Measurements from ENCODE around the gene PPP2R3B.
"Not testable (repeated sequence)": the region's sequence is repeated elsewhere in the genome, so short reads cannot be mapped to it uniquely, and the experiment has no call there.

The PPP2R3B gene

GRCh38 chrX:386768-387575 lies at the start of gene PPP2R3B:
Gene PPP2R3B (minus strand): TSS chrX:386907. CDS start chrX:386691, 216 bp downstream.
- Histone ChIP-seq H3K4me1 (ENCODE audit: insufficient read depth, low read length) (no peaks in the 10 kb centered on the region), H3K4me3 (ENCODE audit: low read depth in 1 of 2, low read length in 2 of 2) (peak within 1 kb of the TSS; percentile 77 to 99), H3K27ac (ENCODE audit: low read depth, low read length) (peak within 1 kb of the TSS; percentile 97), H3K27me3 (ENCODE audit: control insufficient read depth in 1 of 2, insufficient read depth in 2 of 2, low read length in 2 of 2) (no peaks in the 10 kb centered on the region), H3K36me3 (ENCODE audit: insufficient read depth, low read length) (no peaks in the 10 kb centered on the region), H3K9me3 (ENCODE audit: low read length) (no peaks in the 10 kb centered on the region), H3K9ac (ENCODE audit: low read length) (peak within 1 kb of the TSS; percentile 49)

GRCh38 chrX:435536-436122 lies 48.9 kb upstream of the PPP2R3B start:
- Histone ChIP-seq H3K27ac (ENCODE audit: low read depth, low read length) (no peak overlapping the region), H3K27me3 (ENCODE audit: control insufficient read depth in 1 of 2, insufficient read depth in 2 of 2, low read length in 2 of 2) (no peaks in the 10 kb centered on the region), H3K4me1 (ENCODE audit: insufficient read depth, low read length) (no peaks in the 10 kb centered on the region), H3K36me3 (ENCODE audit: insufficient read depth, low read length) (no peaks in the 10 kb centered on the region), H3K9ac (ENCODE audit: low read length) (no peak overlapping the region), H3K9me3 (ENCODE audit: low read length) (no peaks in the 10 kb centered on the region), H3K4me3 (ENCODE audit: low read depth in 1 of 2, low read length in 2 of 2) (no peak overlapping the region)

GRCh38 chrX:434946-435345 lies 48.2 kb upstream of the PPP2R3B start:
- H3K9ac ChIP-seq (ENCODE audit: low read length) = no peak overlapping the region
- no peaks in the 10 kb centered on the region for H3K27me3 ChIP-seq (ENCODE audit: control insufficient read depth in 1 of 2, insufficient read depth in 2 of 2, low read length in 2 of 2)
- no peak overlapping the region for H3K4me3 ChIP-seq (ENCODE audit: low read depth in 1 of 2, low read length in 2 of 2)
- no peaks in the 10 kb centered on the region for H3K9me3 ChIP-seq (ENCODE audit: low read length)
- H3K27ac ChIP-seq (ENCODE audit: low read depth, low read length) = no peak overlapping the region
- no peaks in the 10 kb centered on the region for H3K4me1 ChIP-seq (ENCODE audit: insufficient read depth, low read length)
- no peaks in the 10 kb centered on the region for H3K36me3 ChIP-seq (ENCODE audit: insufficient read depth, low read length)

GRCh38 chrX:433771-434170 lies 47.1 kb upstream of the PPP2R3B start:
- H3K36me3 ChIP-seq (ENCODE audit: insufficient read depth, low read length) = no peaks in the 10 kb centered on the region
- no peak overlapping the region for H3K27ac ChIP-seq (ENCODE audit: low read depth, low read length)
- H3K9me3 ChIP-seq (ENCODE audit: low read length) = no peaks in the 10 kb centered on the region
- peaks cover 0 to 3% of the 10 kb centered on the region in 2 donors for H3K27me3 ChIP-seq (ENCODE audit: control insufficient read depth in 1 of 2, insufficient read depth in 2 of 2, low read length in 2 of 2)
- H3K9ac ChIP-seq (ENCODE audit: low read length) = no peak overlapping the region
- H3K4me3 ChIP-seq (ENCODE audit: low read depth in 1 of 2, low read length in 2 of 2) = no peak overlapping the region
- no peaks in the 10 kb centered on the region for H3K4me1 ChIP-seq (ENCODE audit: insufficient read depth, low read length)

- not testable (repeated sequence) for H3K9ac ChIP-seq (ENCODE audit: low read length)
Observed at GRCh38 chrX:432666-433065, 46.0 kb upstream of the PPP2R3B start.

GRCh38 chrX:431492-432111 lies 44.9 kb upstream of the PPP2R3B start:
- no peaks in the 10 kb centered on the region for H3K4me1 ChIP-seq (ENCODE audit: insufficient read depth, low read length)
- peaks cover 0 to 24% of the 10 kb centered on the region in 2 donors for H3K27me3 ChIP-seq (ENCODE audit: control insufficient read depth in 1 of 2, insufficient read depth in 2 of 2, low read length in 2 of 2)
- H3K36me3 ChIP-seq (ENCODE audit: insufficient read depth, low read length) = no peaks in the 10 kb centered on the region
- H3K9ac ChIP-seq (ENCODE audit: low read length) = no peak overlapping the region
- H3K4me3 ChIP-seq (ENCODE audit: low read depth in 1 of 2, low read length in 2 of 2) = no peak overlapping the region
- no peak overlapping the region for H3K27ac ChIP-seq (ENCODE audit: low read depth, low read length)
- H3K9me3 ChIP-seq (ENCODE audit: low read length) = no peaks in the 10 kb centered on the region

More at GRCh38 chrX:432666-433065, 46.0 kb upstream of the PPP2R3B start:
- H3K36me3 ChIP-seq (ENCODE audit: insufficient read depth, low read length); H3K4me1 ChIP-seq (ENCODE audit: insufficient read depth, low read length); H3K9me3 ChIP-seq (ENCODE audit: low read length); H3K27ac ChIP-seq (ENCODE audit: low read depth, low read length); H3K4me3 ChIP-seq (ENCODE audit: low read depth in 1 of 2, low read length in 2 of 2): not testable (repeated sequence)
- H3K27me3 ChIP-seq (ENCODE audit: control insufficient read depth in 1 of 2, insufficient read depth in 2 of 2, low read length in 2 of 2) = peaks cover 0 to 14% of the 10 kb centered on the region in 2 donors

GRCh38 chrX:431056-431455 lies 44.3 kb upstream of the PPP2R3B start:
- no peak overlapping the region for H3K9ac ChIP-seq (ENCODE audit: low read length)
- peaks cover 0 to 25% of the 10 kb centered on the region in 2 donors for H3K27me3 ChIP-seq (ENCODE audit: control insufficient read depth in 1 of 2, insufficient read depth in 2 of 2, low read length in 2 of 2)
- no peak overlapping the region for H3K27ac ChIP-seq (ENCODE audit: low read depth, low read length)
- no peak overlapping the region for H3K4me3 ChIP-seq (ENCODE audit: low read depth in 1 of 2, low read length in 2 of 2)
- H3K9me3 ChIP-seq (ENCODE audit: low read length) = no peaks in the 10 kb centered on the region
- no peaks in the 10 kb centered on the region for H3K36me3 ChIP-seq (ENCODE audit: insufficient read depth, low read length)
- H3K4me1 ChIP-seq (ENCODE audit: insufficient read depth, low read length) = no peaks in the 10 kb centered on the region

- H3K4me3 ChIP-seq (ENCODE audit: low read depth in 1 of 2, low read length in 2 of 2) = no peak overlapping the region
- peaks cover 0 to 33% of the 10 kb centered on the region in 2 donors for H3K27me3 ChIP-seq (ENCODE audit: control insufficient read depth in 1 of 2, insufficient read depth in 2 of 2, low read length in 2 of 2)
- H3K27ac ChIP-seq (ENCODE audit: low read depth, low read length) = no peak overlapping the region
- H3K36me3 ChIP-seq (ENCODE audit: insufficient read depth, low read length) = no peaks in the 10 kb centered on the region
- H3K9me3 ChIP-seq (ENCODE audit: low read length) = no peaks in the 10 kb centered on the region
- no peaks in the 10 kb centered on the region for H3K4me1 ChIP-seq (ENCODE audit: insufficient read depth, low read length)
- H3K9ac ChIP-seq (ENCODE audit: low read length) = no peak overlapping the region
Observed at GRCh38 chrX:429266-429825, 42.6 kb upstream of the PPP2R3B start.

GRCh38 chrX:427812-428725 lies 41.4 kb upstream of the PPP2R3B start:
- Histone ChIP-seq H3K9ac (ENCODE audit: low read length) (no peak overlapping the region), H3K4me3 (ENCODE audit: low read depth in 1 of 2, low read length in 2 of 2) (no peak overlapping the region), H3K9me3 (ENCODE audit: low read length) (no peaks in the 10 kb centered on the region), H3K4me1 (ENCODE audit: insufficient read depth, low read length) (no peaks in the 10 kb centered on the region), H3K27me3 (ENCODE audit: control insufficient read depth in 1 of 2, insufficient read depth in 2 of 2, low read length in 2 of 2) (peaks cover 0 to 33% of the 10 kb centered on the region in 2 donors), H3K36me3 (ENCODE audit: insufficient read depth, low read length) (no peaks in the 10 kb centered on the region), H3K27ac (ENCODE audit: low read depth, low read length) (no peak overlapping the region)

- Histone ChIP-seq H3K27me3 (ENCODE audit: control insufficient read depth in 1 of 2, insufficient read depth in 2 of 2, low read length in 2 of 2) (peaks cover 0 to 33% of the 10 kb centered on the region in 2 donors), H3K27ac (ENCODE audit: low read depth, low read length) (no peak overlapping the region), H3K4me3 (ENCODE audit: low read depth in 1 of 2, low read length in 2 of 2) (no peak overlapping the region), H3K4me1 (ENCODE audit: insufficient read depth, low read length) (no peaks in the 10 kb centered on the region), H3K36me3 (ENCODE audit: insufficient read depth, low read length) (no peaks in the 10 kb centered on the region), H3K9me3 (ENCODE audit: low read length) (no peaks in the 10 kb centered on the region), H3K9ac (ENCODE audit: low read length) (no peak overlapping the region)
Observed at GRCh38 chrX:426881-427280, 40.2 kb upstream of the PPP2R3B start.
